ENCODE measurements around the gene HIVEP3.
"Not testable (repeated sequence)": the region's sequence is repeated elsewhere in the genome, so short reads cannot be mapped to it uniquely, and the experiment has no call there.

Gene HIVEP3

GRCh38 chr1:41921271-41921670 is 2.5 kb upstream of the HIVEP3 start:
- not testable (repeated sequence) for DNase-seq (ENCODE audit: low read depth in 2 of 2)

GRCh38 chr1:41920658-41921057 is 1.9 kb upstream of the HIVEP3 start:
- no peak for DNase-seq (ENCODE audit: low read depth in 2 of 2)

GRCh38 chr1:41919764-41920397 is 1.2 kb upstream of the HIVEP3 start:
- DNase-seq (ENCODE audit: low read depth in 2 of 2), result peak; percentile 79 to 82

- no peak for DNase-seq (ENCODE audit: low read depth in 2 of 2)
These were observed 409 bp upstream of the HIVEP3 start for GRCh38 chr1:41919131-41919530.

GRCh38 chr1:41917835-41918449 is 780 bp downstream of the HIVEP3 start:
- DNase-seq (ENCODE audit: low read depth in 2 of 2), result peak; percentile 21 to 31

- DNase-seq (ENCODE audit: low read depth in 2 of 2), result no peak
These were observed 1.6 kb downstream of the HIVEP3 start for GRCh38 chr1:41917076-41917475.

- no peak for DNase-seq (ENCODE audit: low read depth in 2 of 2)
These were observed 2.7 kb downstream of the HIVEP3 start for GRCh38 chr1:41915786-41916571.

GRCh38 chr1:41914516-41914915 is 4.2 kb downstream of the HIVEP3 start:
- DNase-seq (ENCODE audit: low read depth in 2 of 2), result no peak

- no peak for DNase-seq (ENCODE audit: low read depth in 2 of 2)
These were observed 5.7 kb downstream of the HIVEP3 start for GRCh38 chr1:41913014-41913413.

GRCh38 chr1:41908288-41908895 is 10.3 kb downstream of the HIVEP3 start:
- no peak for DNase-seq (ENCODE audit: low read depth in 2 of 2)

GRCh38 chr1:41907446-41907845 is 11.3 kb downstream of the HIVEP3 start:
- no peak for DNase-seq (ENCODE audit: low read depth in 2 of 2)

- no peak for DNase-seq (ENCODE audit: low read depth in 2 of 2)
These were observed 11.8 kb downstream of the HIVEP3 start for GRCh38 chr1:41906943-41907342.

- DNase-seq (ENCODE audit: low read depth in 2 of 2), result no peak
These were observed 13.5 kb downstream of the HIVEP3 start for GRCh38 chr1:41905093-41905675.

GRCh38 chr1:41902664-41903063 is 16.1 kb downstream of the HIVEP3 start:
- no peak for DNase-seq (ENCODE audit: low read depth in 2 of 2)

- DNase-seq (ENCODE audit: low read depth in 2 of 2), result no peak
These were observed 16.6 kb downstream of the HIVEP3 start for GRCh38 chr1:41902159-41902577.

- no peak for DNase-seq (ENCODE audit: low read depth in 2 of 2)
These were observed 17.2 kb downstream of the HIVEP3 start for GRCh38 chr1:41901551-41901950.

GRCh38 chr1:41900603-41901444 is 17.9 kb downstream of the HIVEP3 start:
- DNase-seq (ENCODE audit: low read depth in 2 of 2), result no peak

GRCh38 chr1:41898191-41898713 is 20.5 kb downstream of the HIVEP3 start:
- DNase-seq (ENCODE audit: low read depth in 2 of 2), result peak; percentile 42 to 51

- no peak for DNase-seq (ENCODE audit: low read depth in 2 of 2)
These were observed 23.2 kb downstream of the HIVEP3 start for GRCh38 chr1:41895552-41895951.

- DNase-seq (ENCODE audit: low read depth in 2 of 2), result no peak
These were observed 23.8 kb downstream of the HIVEP3 start for GRCh38 chr1:41894808-41895483.

Data from stimulated activated CD8-positive, alpha-beta memory T cell treated with anti-CD3 and anti-CD28 coated beads, Interleukin-15, amount 100 ng/mL, for 48 hours (primary cell).